Body of pancreas (tissue), 4 donors: Measurements from ENCODE around the gene ABR. TPM values are rescaled to one million over a fixed set of nuclear protein-coding genes. Genes with fewer than 3 reads are reported as not detected.

Experiments
- ATAC-seq: fragments of 150-250 bp; one replicate; pipeline ENCODE4 v1.9.1; 2016
- DNase-seq, 4 donors: peaks; one replicate each; pipeline ENCODE4 v3.0.0-alpha.2; 2019
- H3K27ac ChIP-seq, 4 donors: fragments of 200-600 bp; sonication (generic); 1 replicate in 3 of 4; 2 replicates in 1 of 4; pipeline versions ENCODE4 v1.5.1 to v1.6.1; 2016 to 2019; ENCODE audit warnings: mild to moderate bottlenecking in 1 of 4, mixed read lengths in 1 of 4, moderate library complexity in 1 of 4
- H3K27me3 ChIP-seq, 2 donors: fragments of 200-600 bp; sonication (generic); one replicate each; pipeline ENCODE4 v1.6.0; 2016; ENCODE audit warnings: mild to moderate bottlenecking in 1 of 2
- H3K36me3 ChIP-seq, 2 donors: fragments of 200-600 bp; sonication (generic); replicated peaks in 1 of 2; 2 replicates each; pipeline ENCODE4 v1.5.1; 2016; ENCODE audit warnings: low read depth in 2 of 2; ENCODE audit not compliant: insufficient read depth in 1 of 2
- H3K4me1 ChIP-seq: fragments of 200-600 bp; sonication (generic); one replicate; pipeline ENCODE4 v1.6.0; 2016
- H3K4me3 ChIP-seq, 2 donors: fragments of 200-600 bp; sonication (generic); 1 replicate in 1 of 2; 2 replicates in 1 of 2; pipeline ENCODE4 v1.5.1; 2016 to 2019
- H3K9me3 ChIP-seq, 3 donors: fragments of 200-600 bp; sonication (generic); 1 replicate in 2 of 3; 2 replicates in 1 of 3; pipeline ENCODE4 v1.5.1; 2016
- POLR2A ChIP-seq, 3 donors: fragments of 450-650 bp; IDR thresholded peaks; one replicate each; pipeline ENCODE4 v1.6.1; 2016; ENCODE audit warnings: antibody characterized with exemption in 3 of 3, mild to moderate bottlenecking in 2 of 3
- WGBS, 2 donors: methylation state at CpG; one replicate each; pipeline ENCODE4 v1.1.5; 2017; 5-methylcytosine and 5-hydroxymethylcytosine counted together
- intact Hi-C: fragments of 100-400 bp; cut with DNase I; formaldehyde crosslinking; loops from one replicate; pipeline ENCODE4 v1.15.1; 2023
- total RNA-seq, 2 donors: library from RNA; depleted of rRNA; stranded (reverse); fragments of >200 nt; gene quantifications; one replicate each; pipeline ENCODE4 v1.1.0, GENCODE V29; 2016
- TF ChIP-seq, protein P1 (sequence below), 7 experiments: fragments of 450-650 bp in 4 of 7; fragments of 200-600 bp in 3 of 7; sonication (generic) in 3 of 7; IDR thresholded peaks; one replicate each; pipeline ENCODE4 v1.5.1; 2016 to 2019; ENCODE audit warnings: antibody characterized with exemption in 7 of 7

ABR gene
- total RNA-seq, 2 donors from 2014 or later: 32.4 to 46.8 TPM

DNA sequence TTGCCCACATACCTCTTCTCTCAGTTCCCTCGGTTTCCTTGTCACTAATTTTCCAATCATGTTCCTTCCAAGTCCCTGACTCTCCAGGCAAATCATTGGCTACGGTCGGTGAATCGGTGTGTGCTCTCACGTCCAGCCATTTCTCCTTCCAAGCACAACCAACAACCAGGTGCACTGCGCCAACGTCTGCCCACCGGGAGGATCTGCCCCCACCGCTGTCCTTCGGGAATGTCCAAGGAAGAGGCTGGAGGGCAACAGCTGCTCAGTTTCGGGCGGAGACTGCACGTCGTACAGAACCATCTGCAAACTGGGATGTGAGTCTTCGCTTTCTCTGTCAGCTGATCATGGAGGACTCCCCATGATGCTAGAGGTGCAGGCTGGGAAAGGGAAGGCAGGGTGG is 191.8 kb downstream of the ABR start:
- intact Hi-C loops: loop anchor here (5.0 kb wide), 1 partner anchor 186 kb away; no protein-coding TSS in a partner anchor
- Histone ChIP-seq H3K4me1 (no peaks in the 10 kb centered on the region), H3K27ac (no peak overlapping the region), H3K9me3 (no peaks in the 10 kb centered on the region), H3K27me3 (no peaks in the 10 kb centered on the region), H3K4me3 (no peak overlapping the region), H3K36me3 (no peaks in the 10 kb centered on the region)
- no peak for TF ChIP-seq POLR2A (IDR thresholded peaks at IDR 0.05)
- TF ChIP-seq, protein P1, sequence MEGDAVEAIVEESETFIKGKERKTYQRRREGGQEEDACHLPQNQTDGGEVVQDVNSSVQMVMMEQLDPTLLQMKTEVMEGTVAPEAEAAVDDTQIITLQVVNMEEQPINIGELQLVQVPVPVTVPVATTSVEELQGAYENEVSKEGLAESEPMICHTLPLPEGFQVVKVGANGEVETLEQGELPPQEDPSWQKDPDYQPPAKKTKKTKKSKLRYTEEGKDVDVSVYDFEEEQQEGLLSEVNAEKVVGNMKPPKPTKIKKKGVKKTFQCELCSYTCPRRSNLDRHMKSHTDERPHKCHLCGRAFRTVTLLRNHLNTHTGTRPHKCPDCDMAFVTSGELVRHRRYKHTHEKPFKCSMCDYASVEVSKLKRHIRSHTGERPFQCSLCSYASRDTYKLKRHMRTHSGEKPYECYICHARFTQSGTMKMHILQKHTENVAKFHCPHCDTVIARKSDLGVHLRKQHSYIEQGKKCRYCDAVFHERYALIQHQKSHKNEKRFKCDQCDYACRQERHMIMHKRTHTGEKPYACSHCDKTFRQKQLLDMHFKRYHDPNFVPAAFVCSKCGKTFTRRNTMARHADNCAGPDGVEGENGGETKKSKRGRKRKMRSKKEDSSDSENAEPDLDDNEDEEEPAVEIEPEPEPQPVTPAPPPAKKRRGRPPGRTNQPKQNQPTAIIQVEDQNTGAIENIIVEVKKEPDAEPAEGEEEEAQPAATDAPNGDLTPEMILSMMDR (IDR thresholded peaks at IDR 0.05): no peak
- WGBS, 2 donors: 89% methylated on average over 15 of the region's 15 CpGs
- ATAC-seq: no peak
- DNase-seq: no peak

DNA sequence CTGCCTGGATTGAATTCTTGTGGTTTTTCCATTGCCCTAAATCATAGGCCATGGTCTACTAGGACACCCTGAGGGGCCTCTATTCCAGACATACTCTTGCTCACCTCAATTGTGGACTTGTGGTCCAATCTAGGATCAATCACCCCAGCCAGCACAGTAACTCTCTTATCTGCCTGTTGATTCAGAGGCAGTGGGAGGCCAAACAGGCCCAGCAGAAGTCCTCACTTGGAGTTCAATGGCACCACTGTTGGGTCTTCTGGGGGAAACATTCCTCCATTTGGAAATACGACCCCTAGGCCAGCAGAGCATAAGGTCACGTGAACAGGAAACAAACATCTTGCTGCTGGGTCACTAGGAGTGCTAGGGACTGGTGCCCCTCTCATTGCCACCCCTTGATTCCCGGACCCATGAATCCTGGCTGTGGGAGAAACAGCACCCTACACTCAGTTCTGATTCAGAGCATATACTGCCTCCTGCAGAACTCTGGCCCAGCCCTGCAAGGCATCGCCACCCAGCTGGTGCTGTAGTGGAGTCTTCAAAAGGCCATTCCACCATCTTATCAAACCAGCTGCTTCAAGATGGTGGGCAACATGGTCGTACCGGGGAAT is 193.4 kb downstream of the ABR start:
- TF ChIP-seq, protein P1 (IDR thresholded peaks at IDR 0.05): no peak
- TF ChIP-seq POLR2A (IDR thresholded peaks at IDR 0.05): no peak
- Histone ChIP-seq H3K4me1 (no peaks in the 10 kb centered on the region), H3K9me3 (no peaks in the 10 kb centered on the region), H3K4me3 (no peak overlapping the region), H3K27ac (no peak overlapping the region), H3K36me3 (no peaks in the 10 kb centered on the region), H3K27me3 (no peaks in the 10 kb centered on the region)
- intact Hi-C loops: loop anchor here (5.0 kb wide), 1 partner anchor 184 kb away; no protein-coding TSS in a partner anchor
- ATAC-seq (no peak), DNase-seq (no peak)
- WGBS, 2 donors: 79 to 86% methylated on average over 6 of the region's 6 CpGs

DNA sequence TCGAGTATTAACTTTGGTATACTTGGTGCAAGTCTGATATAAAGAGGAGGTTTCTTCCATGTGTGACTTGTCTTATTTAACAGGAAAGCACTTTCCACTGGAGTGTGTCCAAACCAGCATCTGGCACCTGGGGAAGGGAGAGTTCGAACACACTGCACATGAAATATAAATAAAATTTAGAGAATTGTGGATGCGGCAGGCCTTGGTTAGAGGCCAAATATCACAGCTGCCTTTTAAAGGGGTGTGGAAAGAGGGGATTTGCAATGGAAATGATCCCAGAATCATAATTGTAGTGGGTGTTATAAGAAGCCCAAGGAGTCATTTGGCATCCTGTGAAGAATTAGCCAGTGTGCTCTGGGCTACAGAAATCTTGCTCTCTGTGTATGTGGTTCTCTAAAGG is 195.9 kb downstream of the ABR start:
- Histone ChIP-seq H3K27me3 (no peaks in the 10 kb centered on the region), H3K27ac (no peak overlapping the region), H3K9me3 (no peaks in the 10 kb centered on the region), H3K4me1 (peaks cover 9% of the 10 kb centered on the region), H3K4me3 (no peak overlapping the region), H3K36me3 (no peaks in the 10 kb centered on the region)
- ATAC-seq (no peak), DNase-seq (no peak)
- intact Hi-C loops: no loop called here
- WGBS, 2 donors: 54% methylated on average over 3 of the region's 3 CpGs
- no peak for TF ChIP-seq POLR2A (IDR thresholded peaks at IDR 0.05)
- TF ChIP-seq, protein P1 (IDR thresholded peaks at IDR 0.05): no peak

DNA sequence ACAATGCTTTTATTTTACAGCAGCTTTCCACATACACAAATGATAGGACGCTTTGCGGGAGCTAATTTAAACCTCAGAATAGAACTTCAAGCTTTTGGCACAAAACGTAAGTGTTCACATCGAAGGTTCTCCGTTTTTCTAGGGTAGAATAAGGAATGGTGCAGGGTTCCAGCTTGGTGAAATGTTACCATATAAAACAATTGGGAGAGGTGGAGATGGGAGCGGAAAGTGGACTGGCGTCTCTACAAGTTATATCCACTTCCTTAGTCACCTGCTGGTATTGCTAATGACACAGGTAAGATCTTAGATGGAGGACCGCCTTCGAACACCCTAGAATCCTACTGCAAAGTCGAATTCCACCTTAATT is 198.5 kb downstream of the ABR start:
- DNase-seq (no peak), ATAC-seq (no peak)
- H3K36me3 ChIP-seq: no peaks in the 10 kb centered on the region
- H3K4me3 ChIP-seq: no peak overlapping the region
- H3K9me3 ChIP-seq: no peaks in the 10 kb centered on the region
- H3K4me1 ChIP-seq: peaks cover 20% of the 10 kb centered on the region
- intact Hi-C loops: no loop called here
- 35 to 36% methylated on average over 10 of the region's 10 CpGs for WGBS, 2 donors
- no peaks in the 10 kb centered on the region for H3K27me3 ChIP-seq
- H3K27ac ChIP-seq: peak overlapping the region in 2 of 4 donors; percentile 84 to 90
- TF ChIP-seq, protein P1 (IDR thresholded peaks at IDR 0.05): no peak
- TF ChIP-seq POLR2A (IDR thresholded peaks at IDR 0.05): no peak
